Left kidney (tissue), 2 donors: ENCODE data around the gene ASGR2. TPM values are rescaled to one million over a fixed set of nuclear protein-coding genes. Genes with fewer than 3 reads are reported as not detected.

Experiments
- DNase-seq: peaks from one replicate; pipeline ENCODE4 v3.0.0-alpha.2; 2013
- polyA plus RNA-seq: library from polyadenylated mRNA; unstranded; fragments of 120-200 nt; gene quantifications from one replicate; pipeline ENCODE4 v1.2.1, GENCODE V29; 2013; ENCODE audit not compliant: insufficient read length

ASGR2 gene
- polyA plus RNA-seq, 1 donor: 2.0 TPM

DNA sequence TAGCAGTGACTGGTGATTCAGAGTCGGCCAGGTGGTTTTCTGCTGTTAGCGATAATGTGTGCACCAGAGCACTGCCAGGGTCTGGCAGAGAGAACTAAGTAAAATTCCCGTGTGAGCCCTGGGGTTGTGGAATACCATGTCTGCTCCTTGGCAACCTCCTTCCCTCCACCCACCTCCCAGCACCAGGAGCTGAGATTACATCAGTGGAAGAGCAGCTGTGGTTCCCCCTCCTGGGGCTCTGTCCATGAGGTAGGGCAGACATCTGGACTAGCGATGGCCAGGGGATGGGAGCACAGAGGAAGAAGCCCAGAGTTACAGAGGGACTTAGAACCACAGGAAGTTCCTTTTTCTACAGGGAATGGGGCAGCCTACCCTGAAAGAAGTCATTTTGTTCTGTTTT, 50.4 kb downstream of the ASGR2 start:
- DNase-seq: no peak

DNA sequence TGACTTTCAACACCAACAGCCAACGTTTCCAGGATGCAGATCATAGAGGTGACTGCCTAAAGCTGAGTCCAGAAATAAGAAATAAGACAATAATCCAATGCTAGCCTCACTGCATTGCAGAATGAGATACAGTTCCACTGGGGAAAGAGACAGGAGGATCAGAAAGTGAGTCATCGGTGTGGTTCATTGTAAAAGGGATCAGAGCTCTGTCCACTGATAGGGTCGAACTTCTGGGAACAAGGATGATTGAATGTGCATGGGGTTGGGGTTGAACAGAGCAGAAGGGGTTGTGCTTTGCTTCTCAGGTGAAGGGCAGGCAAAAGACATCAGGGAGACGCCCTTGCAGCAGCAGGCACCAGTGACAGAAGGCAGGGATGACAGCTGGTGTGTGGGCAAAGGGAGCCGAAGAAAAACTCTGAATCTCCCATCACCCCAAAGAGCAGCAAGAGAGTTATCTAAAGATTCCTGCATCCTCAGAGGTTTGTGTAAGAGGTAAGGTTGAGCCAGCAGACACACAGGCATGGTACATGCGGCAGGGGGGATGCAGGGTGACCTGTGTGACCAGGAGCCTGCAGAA, 51.0 kb downstream of the ASGR2 start:
- DNase-seq: no peak

DNA sequence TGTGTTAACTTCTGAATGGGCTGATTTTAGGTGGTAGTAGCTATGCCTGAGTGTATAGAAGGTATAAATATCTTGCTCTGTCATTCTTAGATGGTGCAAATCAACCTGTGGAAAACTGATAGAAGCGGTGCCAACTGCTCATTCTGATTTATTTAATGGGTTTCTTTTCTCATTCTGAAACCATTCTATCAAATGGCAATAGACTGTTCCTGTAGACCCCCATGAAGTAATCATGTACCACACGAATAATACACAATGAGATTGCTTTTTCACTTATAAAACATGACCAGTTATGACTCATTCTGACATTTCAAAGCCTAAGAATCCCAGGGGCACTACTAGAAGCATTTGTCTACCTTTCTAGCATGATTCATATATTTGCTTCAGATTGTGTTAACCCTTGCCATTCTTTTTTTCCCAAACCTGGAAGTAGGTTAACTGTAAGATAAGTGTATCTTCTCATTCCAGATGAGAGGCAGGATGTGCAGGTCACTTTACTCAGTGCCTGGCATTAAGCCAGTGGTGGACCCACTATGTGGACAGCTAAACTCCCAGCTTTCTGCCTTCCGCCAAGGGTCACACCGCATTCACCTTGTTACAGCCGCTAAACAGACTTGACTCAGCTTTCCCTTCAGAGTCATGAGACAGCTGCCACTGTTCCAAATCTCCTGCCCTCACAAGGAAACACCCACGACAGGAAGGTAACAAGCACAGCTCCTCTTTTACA, 54.3 kb downstream of the ASGR2 start:
- no peak for DNase-seq

DNA sequence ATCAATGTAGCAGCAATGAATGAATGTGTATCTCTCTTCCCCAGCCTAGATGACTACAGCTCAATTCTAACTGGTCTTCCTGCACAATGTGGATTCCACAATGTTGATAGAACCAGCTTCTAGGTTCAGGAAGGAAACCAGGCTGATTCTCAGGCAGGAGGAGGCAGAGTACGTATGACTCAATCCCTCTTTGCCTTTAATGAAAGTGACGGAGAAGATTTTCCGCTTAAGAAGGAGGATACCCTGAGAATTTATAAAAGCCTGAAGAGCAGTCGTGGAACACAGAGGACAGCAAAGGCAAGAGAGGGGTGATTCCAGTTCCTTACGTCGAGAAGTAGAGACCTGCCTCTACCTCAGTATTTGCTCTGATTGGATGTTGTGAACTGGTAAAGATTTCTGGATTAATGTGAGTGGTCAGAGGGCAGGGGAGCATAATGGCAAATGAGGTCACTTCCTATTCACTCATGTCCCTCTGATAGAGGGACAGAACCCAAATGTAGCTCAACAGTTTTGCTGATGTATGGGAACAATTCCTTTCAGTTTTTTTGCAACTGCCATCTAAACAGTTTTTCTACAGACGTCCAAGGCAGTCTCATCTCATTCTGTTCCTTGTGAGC, 55.7 kb downstream of the ASGR2 start:
- DNase-seq: no peak

DNA sequence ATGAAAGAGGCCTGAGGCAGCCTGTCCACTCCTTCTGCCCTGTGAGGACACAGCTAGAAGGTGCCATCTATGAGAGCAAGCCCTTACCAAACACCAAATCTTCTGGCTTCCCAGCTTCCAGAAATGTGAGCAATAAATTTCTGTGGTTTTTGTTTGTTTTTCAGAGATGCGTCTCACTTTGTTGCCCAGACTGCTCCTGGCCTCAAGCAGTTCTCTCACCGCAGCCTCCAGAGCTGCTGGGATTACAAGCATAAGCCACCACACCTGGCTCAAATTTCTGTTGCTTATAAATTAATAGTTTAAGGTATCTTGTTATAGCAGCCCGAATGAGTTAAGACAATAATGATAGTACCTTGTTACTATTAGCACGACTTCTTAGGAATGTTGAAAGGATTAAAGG, 58.2 kb downstream of the ASGR2 start:
- DNase-seq: no peak

Other genes starting within 250 kb of the ASGR2 start
- 2.4 TPM for gene ALOX12, start 118.8 kb downstream of the ASGR2 start, polyA plus RNA-seq
- gene RNASEK, start 102.2 kb downstream of the ASGR2 start, polyA plus RNA-seq: 144 TPM
- gene BCL6B, start 91.8 kb downstream of the ASGR2 start, polyA plus RNA-seq: 21.8 TPM
- 4.0 TPM for gene SLC16A13, start 78.8 kb downstream of the ASGR2 start, polyA plus RNA-seq
- 0.18 TPM for gene SLC16A11, start 70.7 kb downstream of the ASGR2 start, polyA plus RNA-seq
- 0.47 TPM for gene CLEC10A, start 34.6 kb downstream of the ASGR2 start, polyA plus RNA-seq
- 6.1 TPM for gene ASGR1, start 64.5 kb upstream of the ASGR2 start, polyA plus RNA-seq
- 36.0 TPM for gene DLG4, start 105.0 kb upstream of the ASGR2 start, polyA plus RNA-seq
- 478 TPM for gene ACADVL, start 105.1 kb upstream of the ASGR2 start, polyA plus RNA-seq
- 52.5 TPM for gene DVL2, start 119.7 kb upstream of the ASGR2 start, polyA plus RNA-seq
- 52.8 TPM for gene PHF23, start 124.6 kb upstream of the ASGR2 start, polyA plus RNA-seq
- 390 TPM for gene GABARAP, start 127.6 kb upstream of the ASGR2 start, polyA plus RNA-seq
- 150 TPM for gene CTDNEP1, start 136.9 kb upstream of the ASGR2 start, polyA plus RNA-seq
- 54.9 TPM for gene ELP5, start 137.4 kb upstream of the ASGR2 start, polyA plus RNA-seq
- gene CLDN7, start 147.7 kb upstream of the ASGR2 start, polyA plus RNA-seq: 36.6 TPM
- 2.2 TPM for gene SLC2A4, start 166.9 kb upstream of the ASGR2 start, polyA plus RNA-seq
- 4.1 TPM for gene YBX2, start 179.8 kb upstream of the ASGR2 start, polyA plus RNA-seq
- 284 TPM for gene EIF5A, start 192.8 kb upstream of the ASGR2 start, polyA plus RNA-seq
- 96.6 TPM for gene GPS2, start 200.5 kb upstream of the ASGR2 start, polyA plus RNA-seq
- gene NEURL4, start 214.5 kb upstream of the ASGR2 start, polyA plus RNA-seq: 34.5 TPM
- gene ACAP1, start 221.7 kb upstream of the ASGR2 start, polyA plus RNA-seq: 6.3 TPM
- gene KCTD11, start 237.3 kb upstream of the ASGR2 start, polyA plus RNA-seq: 10.3 TPM
- not detected for gene TMEM95, start 240.3 kb upstream of the ASGR2 start, polyA plus RNA-seq